GM19395 (cell line): Measurements from ENCODE around the gene HRH2.
"Not testable (repeated sequence)": the region's sequence is repeated elsewhere in the genome, so short reads cannot be mapped to it uniquely, and the experiment has no call there.

Experiments used
- ATAC-seq: cut with Tn5 transposase; IDR thresholded peaks from one replicate; pipeline ENCODE4 v1.9.1; 2021; ENCODE audit warnings: mild to moderate bottlenecking, moderate library complexity; ENCODE audit not compliant: unreplicated experiment

The HRH2 gene, protein sequence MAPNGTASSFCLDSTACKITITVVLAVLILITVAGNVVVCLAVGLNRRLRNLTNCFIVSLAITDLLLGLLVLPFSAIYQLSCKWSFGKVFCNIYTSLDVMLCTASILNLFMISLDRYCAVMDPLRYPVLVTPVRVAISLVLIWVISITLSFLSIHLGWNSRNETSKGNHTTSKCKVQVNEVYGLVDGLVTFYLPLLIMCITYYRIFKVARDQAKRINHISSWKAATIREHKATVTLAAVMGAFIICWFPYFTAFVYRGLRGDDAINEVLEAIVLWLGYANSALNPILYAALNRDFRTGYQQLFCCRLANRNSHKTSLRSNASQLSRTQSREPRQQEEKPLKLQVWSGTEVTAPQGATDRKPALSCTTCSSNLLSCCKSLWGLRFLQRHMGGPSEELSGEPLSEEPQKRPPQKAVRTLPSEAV

DNA sequence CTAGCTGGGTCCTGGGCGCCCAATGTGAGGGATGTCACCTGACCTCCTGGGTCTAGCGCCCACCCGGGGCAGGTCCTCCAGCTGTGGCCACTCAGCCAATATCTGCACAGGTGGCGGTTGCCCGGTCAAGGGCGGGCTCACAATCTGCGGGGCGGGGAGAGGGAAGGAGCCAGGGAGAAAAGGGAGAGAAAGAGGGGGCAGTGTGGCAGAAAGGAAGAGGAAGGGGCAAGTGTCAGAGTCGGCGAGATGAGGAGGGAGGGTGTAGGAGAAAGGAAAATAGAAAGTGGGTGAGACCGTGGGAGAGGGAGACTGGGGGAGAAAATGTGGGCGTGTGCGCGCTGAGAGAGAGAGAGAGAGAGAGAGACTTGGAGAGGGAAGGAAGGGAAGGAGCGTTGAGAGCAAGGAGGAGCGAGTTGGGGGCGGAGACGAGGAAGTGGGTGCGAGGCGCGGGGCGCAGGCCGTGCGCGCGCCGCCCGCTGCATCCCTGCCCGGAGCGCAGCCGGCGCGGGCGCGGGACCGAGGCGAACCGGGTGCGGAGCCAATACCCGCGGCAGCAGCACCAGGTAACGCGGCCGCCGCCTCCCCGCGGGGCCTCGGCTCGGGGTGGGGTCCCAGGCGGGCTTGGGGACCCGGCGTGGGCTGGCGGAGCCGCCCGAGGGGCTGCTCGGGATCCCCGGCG lies at the start of gene HRH2:
Gene HRH2 (plus strand): TSS at position 479 of the 679 bp plus-strand sequence. CDS start 25,163 bp downstream, outside the sequence.
- no peak for ATAC-seq

DNA sequence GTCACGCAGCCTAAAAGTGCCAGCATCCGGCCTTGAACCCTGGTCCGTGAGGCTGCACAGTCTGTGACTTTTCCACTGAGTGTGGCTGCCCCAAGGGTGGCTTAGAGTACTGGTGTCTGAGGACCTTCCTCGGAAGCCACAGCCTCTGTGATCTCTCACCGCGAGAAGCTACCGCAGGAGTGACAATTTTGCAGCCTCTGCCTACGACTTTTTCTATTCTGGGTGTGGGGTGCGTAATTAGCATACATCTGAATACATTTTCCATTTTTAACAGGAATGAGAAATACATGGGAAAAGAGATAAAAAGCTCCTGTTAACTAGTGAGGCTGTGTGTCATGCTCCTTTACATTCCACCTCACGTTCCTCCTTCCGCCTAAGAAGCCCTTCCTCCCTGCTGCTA lies 48.3 kb upstream of the HRH2 start:
- ATAC-seq: no peak

DNA sequence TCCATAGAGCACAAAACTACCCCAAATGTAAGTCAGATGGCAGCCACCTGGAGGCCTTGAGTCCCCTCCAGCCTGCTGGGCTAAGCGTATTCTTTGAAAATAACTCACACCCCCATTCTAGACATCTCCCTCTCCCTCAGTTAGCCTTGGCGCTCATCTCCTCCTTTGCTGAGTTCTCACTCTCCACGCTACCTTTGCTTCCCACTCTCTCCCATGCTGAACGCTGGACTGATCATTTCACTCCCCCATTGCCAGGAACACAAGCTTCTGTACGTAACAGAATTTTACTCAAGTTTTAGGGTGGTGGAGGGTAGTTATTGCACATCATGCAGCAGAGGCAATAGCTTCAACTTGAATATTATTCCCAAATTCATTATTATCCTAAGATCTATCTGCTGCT lies 47.5 kb upstream of the HRH2 start:
- no peak for ATAC-seq

DNA sequence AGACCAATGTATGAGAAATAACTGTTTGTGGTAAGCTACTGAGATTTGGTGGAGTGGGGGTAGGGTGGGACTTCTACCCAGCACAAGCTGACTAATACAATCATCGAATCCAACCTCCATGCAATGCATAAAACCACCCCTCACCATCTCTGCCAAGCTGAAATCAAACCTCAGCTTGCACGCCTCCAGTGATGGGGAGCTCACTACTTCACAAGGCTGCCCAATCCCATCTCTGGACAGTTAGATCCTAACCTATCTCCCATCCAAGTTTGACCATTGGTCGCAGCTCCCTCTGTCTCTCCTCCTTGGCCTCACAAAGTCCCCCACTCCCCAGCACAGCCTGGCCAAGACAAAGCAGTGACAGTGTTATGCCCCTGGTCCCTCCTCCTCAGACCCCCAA lies 47.0 kb upstream of the HRH2 start:
- no peak for ATAC-seq

DNA sequence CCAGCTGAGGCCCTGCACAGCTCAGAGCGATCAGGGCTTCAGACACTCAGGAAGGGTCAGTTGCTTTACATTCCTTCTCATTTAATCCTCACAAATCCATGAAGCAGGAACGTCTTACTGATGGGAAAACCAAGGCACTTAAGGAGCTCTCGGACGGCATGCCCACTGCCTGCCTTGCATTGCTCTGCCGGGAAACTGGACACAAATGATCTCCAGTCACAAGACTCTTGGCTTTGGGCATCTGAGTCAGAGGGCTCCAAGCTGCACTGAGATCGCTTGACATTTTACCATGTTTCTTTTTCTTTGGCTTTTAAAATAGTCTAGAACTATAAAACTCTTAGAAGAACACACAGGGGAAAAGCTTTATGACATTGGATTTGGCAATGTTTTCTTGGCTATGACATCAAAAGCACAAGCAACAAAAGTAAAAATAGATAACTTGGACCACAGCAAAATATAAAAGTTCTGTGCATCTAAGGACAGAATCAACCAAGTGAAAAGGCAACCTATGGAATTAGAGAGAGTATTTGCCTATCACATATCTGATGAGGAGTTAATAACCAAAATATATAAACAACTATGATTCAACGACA lies 43.6 kb upstream of the HRH2 start:
- ATAC-seq: no peak

DNA sequence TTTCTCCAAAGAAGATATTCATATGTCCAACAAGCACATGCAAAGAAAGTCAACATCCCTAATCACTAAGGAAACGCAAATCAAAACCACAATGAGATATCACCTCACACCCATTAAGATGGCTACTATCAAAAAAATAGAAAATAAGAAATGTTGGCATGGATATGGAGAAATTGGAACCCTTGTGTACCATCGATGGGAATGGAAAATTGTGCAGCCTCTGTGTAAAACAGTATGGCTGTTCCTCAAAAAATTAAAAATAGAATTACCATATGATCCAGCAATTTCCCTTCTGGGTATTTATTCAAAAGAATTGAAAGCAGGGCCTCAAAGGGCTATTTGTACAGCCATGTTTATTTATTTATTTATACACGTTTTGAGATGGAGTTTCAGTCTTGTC lies 43.0 kb upstream of the HRH2 start:
- no peak for ATAC-seq

DNA sequence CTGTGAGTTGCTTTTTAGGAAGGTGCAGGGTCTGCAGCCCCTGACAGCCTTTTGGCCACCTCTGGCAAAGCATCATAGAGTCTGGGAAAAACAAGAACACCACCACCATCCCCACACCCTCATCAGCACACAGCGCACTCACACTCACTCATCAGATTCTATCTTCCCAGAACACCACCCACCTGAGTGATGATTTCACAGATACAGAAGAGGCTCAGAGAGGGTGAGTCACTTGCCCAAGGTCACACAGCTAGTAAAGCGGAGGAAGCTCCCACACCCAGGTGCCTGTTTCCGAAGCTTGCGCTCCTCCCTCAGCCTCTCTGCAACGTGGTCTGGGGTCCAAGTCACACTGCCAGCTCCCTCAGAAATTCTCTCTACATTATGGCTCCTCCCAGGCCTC lies 41.8 kb upstream of the HRH2 start:
- ATAC-seq: no peak

DNA sequence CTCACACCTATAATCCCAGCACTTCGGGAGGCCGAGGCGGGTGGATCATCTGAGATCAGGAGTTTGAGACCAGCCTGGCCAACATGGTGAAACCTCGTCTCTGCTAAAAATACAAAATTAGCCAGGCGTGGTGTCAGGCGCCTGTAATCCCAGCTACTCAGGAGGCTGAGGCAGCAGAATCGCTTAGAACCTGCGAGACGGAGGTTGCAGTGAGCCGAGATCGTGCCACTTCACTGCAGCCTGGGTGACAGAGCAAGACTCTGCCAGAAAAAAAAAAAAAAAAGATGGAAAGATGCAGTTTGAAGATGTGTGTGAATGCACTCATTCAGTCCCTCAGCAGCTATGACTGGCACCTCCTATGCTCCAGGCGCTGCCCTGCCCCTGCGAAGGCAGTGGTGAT lies 41.3 kb upstream of the HRH2 start:
- ATAC-seq: not testable (repeated sequence)

DNA sequence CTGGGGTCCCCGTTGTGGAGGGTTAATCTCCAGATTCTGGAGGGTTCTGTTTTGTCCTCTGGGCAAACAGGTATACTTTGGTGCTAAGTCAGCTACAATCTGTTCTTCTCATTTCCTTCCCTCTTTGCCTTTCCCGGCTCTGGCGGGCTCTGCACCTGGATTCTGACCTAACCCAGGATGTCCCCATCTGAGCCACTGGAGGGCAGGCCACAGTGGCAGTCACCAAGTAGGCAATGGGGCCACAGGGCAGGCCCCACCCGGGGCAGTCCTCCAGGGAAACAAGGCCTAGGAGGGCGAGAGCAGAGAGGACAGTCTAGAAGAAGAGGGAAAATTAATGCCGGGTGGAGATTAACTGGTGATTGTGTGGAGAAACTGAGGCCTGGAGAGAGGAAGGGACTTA lies 40.4 kb upstream of the HRH2 start:
- ATAC-seq: no peak

DNA sequence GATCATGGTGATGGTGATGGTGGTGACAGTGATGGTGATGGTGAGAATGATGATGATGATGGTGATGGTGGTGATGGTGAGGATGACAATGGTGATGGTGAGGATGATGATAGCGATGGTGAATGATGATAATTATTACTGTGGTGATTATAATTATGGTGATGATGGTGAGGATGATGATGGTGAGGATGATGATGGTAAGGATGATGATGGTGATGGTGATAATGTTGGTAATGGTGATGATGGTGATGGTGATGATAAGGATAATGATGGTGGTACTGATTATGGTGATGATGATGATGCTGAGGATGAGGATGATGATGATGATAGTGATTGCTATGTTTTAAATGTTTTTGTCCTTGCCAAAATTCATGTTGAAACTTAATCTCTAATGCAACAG lies 37.3 kb upstream of the HRH2 start:
- ATAC-seq: no peak

DNA sequence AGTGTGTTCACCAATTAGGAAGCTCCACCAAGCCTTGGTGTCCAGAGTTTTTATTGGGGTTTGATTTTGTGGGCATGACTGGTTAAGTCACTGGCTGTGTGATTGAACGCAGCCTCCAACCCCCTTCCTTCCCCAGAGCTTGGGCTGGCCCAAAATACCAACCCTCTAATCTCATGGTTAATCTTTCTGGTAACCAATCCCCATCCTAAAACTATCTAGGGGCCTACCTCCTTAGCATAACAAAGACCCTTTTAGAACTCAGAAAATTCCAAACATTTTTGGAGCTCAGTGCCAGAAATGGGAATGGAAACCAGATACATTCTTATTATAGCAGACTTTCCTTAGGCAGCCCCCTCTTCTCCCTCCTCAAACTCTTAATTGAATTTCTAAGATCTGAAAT lies 35.9 kb upstream of the HRH2 start:
- ATAC-seq: no peak

DNA sequence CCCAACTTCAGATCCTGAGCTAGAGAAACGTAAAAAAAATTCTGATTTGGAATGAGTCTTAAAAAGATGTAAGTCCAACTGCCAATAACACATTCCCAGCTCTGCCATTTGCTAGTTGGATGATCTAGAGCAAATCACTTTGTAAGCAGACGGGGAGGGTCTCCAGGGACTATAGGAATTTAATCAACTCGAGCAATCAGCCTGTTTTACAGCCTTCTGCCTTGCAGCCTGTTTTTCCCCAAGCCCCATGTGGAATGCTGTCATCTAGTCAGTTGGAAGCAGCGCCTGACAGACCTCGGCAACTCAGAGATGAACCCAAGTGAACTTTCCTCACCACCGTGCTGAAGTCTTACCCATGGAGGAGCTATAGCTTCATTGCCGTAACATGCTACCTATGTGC lies 34.8 kb upstream of the HRH2 start:
- no peak for ATAC-seq

DNA sequence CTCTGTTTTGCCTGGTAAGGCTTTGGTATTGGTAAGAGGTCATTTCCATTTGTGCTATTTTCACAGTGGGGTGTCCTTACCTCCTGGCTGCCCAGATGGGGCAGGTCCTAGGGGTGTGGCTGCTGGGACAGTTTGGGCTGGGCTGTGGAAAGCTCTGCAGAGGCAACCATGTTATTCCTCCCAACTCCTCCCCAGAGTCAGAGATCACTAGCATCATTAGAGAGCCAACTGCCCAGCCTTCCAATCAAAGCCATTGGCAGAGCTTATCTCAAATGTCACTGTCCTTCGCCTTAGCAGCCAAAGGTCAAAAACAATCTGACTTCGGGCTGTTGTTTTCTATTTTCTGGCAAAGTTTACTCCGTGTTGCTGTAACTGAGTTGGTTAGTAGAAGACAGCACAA lies 33.6 kb upstream of the HRH2 start:
- no peak for ATAC-seq

DNA sequence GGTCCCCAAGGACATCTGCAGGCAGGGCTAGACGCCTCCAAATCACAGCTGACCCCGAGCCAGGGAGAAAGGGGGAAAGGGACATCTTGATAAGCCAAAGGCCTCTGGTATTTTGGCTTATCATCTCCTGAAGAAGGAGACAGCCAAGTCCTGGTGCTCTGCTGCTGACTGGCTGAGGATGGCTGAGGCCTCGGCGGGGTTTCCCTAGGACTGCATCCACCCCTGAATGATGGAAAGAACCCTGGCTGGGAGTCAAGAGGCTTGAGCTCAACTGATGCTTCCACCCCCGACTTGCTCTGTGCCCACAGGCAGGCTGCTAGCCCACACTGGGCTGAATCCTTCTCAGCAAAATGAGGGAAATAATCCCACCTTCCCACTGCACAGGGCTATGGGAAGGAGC lies 30.9 kb upstream of the HRH2 start:
- ATAC-seq: no peak

DNA sequence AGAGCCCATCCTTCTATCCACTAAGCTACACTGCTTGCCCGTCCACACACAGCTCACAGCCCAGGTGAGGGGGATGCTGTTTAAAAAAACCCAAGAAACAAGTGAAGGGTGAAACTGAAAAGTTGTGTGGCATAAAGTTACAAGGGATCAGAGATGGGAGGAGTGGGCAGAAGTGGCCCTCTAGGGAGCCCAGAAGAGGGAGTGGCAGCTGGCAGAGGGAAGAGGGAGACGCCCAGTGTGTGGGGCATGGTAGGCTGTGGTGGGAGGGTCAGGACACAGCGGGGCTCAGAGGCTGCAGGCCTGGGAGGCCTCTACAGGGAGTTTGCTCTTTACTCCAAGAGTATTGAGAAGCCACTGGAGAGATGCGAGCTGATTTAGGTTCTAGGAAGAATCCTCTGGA lies 30.1 kb upstream of the HRH2 start:
- ATAC-seq: no peak

DNA sequence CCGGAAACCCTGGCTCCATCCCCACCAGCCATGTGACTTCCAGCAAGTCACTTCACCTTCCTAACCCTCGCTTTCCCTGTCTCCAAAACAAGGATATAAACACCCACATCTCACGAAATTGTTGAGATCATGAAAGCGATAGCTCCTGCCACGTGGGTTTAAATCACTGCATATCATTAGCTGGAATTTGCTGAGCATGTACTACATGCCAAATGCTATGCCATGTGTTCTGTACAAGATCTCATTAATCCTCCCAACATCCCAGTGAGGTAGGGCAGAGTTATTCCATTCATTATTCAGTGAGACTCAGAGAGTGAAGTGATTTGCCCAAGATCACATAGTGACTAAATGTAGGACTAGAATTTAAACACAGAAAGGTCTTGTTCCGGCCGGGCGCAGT lies 29.2 kb upstream of the HRH2 start:
- ATAC-seq: no peak

DNA sequence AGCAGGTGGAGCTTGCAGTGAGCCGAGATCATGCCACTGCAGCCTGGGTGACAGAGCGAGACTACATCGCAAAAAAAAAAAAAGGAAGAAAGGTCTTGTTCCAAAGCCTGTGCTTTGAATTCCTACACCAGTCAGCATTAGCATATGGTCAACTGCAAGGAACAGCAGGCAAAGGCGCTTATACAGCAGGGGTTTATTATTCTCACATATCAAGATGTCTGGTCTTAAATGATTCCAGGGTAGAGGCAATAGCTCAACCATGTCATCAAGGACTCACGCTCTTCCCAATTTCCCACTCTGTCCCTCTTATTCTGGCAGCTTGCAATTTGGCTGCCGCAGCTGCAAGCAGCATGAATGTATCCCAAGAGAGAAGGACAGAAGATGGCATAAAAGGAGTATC lies 28.6 kb upstream of the HRH2 start:
- ATAC-seq: no peak

DNA sequence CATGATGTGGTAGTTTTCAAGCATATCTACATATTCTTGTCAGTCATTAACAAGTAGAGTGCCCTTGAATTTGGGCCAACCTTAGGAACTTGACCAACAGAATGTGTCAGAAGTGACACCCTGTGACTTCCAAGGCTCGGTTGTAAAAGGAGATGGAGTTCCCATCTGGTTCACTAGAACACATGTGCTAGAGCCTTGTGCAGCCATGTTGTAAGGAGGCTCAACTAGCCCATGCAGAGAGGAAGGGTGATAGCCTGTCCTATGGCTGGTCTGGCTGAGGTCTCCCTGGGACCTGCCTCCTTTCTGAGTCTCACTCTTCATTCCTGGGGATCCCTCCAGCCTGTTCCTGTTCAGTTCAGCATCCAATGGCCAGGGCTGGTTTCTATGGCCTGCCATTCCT lies 28.1 kb upstream of the HRH2 start:
- ATAC-seq: no peak

DNA sequence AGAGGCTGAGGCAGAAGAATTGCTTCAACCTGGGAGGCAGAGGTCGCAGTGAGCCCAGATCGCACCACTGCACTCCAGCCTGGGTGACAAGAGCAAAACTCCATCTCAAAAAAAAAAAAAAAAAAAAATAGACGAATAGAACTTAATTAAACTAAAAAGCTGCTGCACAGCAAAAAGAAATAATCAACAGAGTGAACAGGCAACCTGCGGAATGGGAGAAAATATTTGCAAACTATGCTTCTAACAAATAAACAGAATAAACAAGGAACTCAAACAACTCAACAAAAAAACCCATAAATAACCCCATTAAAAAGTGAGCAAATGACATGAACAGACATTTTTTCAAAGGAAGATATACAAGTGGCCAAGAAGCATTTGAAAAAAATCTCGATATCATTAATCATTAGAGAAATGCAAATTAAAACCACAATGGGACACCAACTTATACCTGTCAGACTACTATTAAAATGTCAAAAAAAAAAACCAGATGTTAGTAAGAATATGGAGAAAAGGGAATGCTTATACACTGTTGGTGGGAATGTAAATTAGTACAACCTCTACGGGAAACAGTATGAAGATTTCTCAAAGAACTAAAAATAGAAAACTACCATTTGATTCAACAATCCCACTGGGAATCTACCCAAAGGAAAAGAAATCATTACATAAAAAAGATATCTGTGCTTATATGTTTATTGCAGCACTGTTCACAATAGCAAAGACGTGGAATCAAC lies 21.9 kb upstream of the HRH2 start:
- ATAC-seq: no peak

DNA sequence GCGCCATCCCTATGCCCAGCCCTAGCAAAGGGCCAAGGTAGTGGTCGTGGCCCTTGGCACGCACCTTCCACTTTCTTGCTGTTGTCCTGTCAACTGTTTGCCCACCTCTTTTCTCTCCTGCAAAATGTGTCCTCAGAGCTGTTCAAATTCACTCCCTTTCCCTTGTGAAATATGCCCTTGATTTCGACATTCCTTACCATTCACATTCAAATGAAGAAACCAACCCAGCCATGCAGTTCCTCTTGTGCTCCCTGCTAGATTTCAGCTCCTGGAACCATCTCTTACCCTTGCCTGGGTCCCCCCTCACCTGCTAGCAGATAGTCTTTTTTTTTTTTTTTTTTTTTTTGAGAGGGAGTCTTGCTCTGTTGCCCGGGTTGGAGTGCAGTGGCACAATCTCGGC lies 19.6 kb upstream of the HRH2 start:
- ATAC-seq: no peak

DNA sequence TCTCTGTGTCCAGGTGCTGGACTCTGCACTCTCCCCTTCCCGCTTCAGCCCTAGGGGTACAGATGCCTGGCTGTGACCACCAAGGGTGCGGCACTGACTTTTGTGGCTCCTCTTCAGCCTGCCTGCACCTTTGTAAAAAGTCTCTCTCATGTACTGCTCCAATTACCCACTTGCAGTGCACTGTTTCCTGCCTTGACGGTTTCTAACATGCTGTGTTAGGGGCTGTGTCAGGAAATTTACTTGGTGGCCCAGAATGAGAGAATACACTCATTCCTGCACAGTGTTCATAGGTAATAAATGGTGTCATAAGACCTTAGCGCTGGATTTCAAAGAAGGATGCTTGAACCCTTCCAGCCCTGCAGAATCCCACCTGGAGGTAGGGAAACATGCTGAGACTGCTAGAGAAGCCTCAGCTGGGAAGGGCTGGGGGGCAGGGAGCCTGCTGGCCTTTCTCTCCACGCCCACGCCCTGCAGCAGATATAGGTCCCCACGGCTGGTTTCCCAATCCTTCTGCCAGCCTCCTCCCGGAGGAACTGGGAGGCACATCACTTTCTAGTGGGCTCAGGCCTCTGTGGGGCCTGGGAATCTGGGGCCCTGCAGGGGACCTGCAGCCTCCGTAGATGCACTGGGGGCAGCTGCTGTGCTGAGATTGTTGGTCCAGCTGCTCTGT lies 17.6 kb upstream of the HRH2 start:
- no peak for ATAC-seq
